HFFc6 (cell line): ENCODE results near the gene LYRM1. TPM values are rescaled to one million over a fixed set of nuclear protein-coding genes. Genes with fewer than 3 reads are reported as not detected.

Experiments used
- DNase-seq: peaks from one replicate; pipeline ENCODE4 v3.0.0-alpha.2; 2018
- H3K27ac Mint-ChIP-seq: 2 replicates; pipeline ENCODE4 v1.8.0; 2020; ENCODE audit warnings: mild to moderate bottlenecking, mixed read lengths
- H3K27me3 Mint-ChIP-seq: 2 replicates; pipeline ENCODE4 v1.8.0; 2021; ENCODE audit warnings: mild to moderate bottlenecking, moderate library complexity, mixed read lengths; ENCODE audit not compliant: insufficient read depth
- H3K36me3 Mint-ChIP-seq: 2 replicates; pipeline ENCODE4 v1.8.0; 2021; ENCODE audit warnings: low read depth, mixed read lengths
- H3K4me1 Mint-ChIP-seq: 2 replicates; pipeline ENCODE4 v1.8.0; 2020; ENCODE audit warnings: low read depth, mixed read lengths
- H3K4me3 Mint-ChIP-seq: 2 replicates; pipeline ENCODE4 v1.8.0; 2020; ENCODE audit warnings: mild to moderate bottlenecking, moderate library complexity, mixed read lengths
- H3K9me3 Mint-ChIP-seq: 2 replicates; pipeline ENCODE4 v1.8.0; 2020; ENCODE audit warnings: mild to moderate bottlenecking, mixed read lengths
- CTCF ChIP-seq: fragments of 200-600 bp; sonication (generic); IDR thresholded peaks from 2 replicates; pipeline ENCODE4 v1.5.0; 2021; ENCODE audit warnings: antibody characterized with exemption, mild to moderate bottlenecking
- total RNA-seq, 6 experiments: library from RNA; stranded (reverse); fragmentation: NEBNext Ultra II Directional; extraction: Animal tissue kit (Norgen Biotek cat#: 25700); gene quantifications; 2 replicates in 1 of 6; 3 replicates in 5 of 6; pipeline ENCODE4 v1.2.3, GENCODE V29; 2021

LYRM1 gene
- total RNA-seq, 6 experiments from 2014 or later: 22.2 to 28.4 (median 25.8) TPM

GRCh38 chr16:20873331-20873730 is 27.2 kb upstream of the LYRM1 start:
- Mint-ChIP-seq H3K4me1 (peaks cover 90% of the 10 kb centered on the region), H3K9me3 (no peaks in the 10 kb centered on the region), H3K4me3 (no peak overlapping the region), H3K27ac (no peak overlapping the region), H3K27me3 (peaks cover 2% of the 10 kb centered on the region; the same call in 1 of the 2 replicates), H3K36me3 (peaks cover 30% of the 10 kb centered on the region)
- no peak for TF ChIP-seq CTCF
- DNase-seq: no peak

- Mint-ChIP-seq H3K27ac (0 out of 2 replicates have a peak overlapping the region, but pooled peaks have one; percentile 21), H3K4me1 (peaks cover 90% of the 10 kb centered on the region)
- no peak for TF ChIP-seq CTCF
Observed at GRCh38 chr16:20874088-20874581, 26.4 kb upstream of the LYRM1 start.

GRCh38 chr16:20875355-20875650 is 25.3 kb upstream of the LYRM1 start:
- H3K4me3 Mint-ChIP-seq: no peak overlapping the region
- no peak for TF ChIP-seq CTCF
- no peak for DNase-seq
- H3K9me3 Mint-ChIP-seq: no peaks in the 10 kb centered on the region
- H3K27ac Mint-ChIP-seq: 0 out of 2 replicates have a peak overlapping the region, but pooled peaks have one; percentile 6
- H3K27me3 Mint-ChIP-seq: peaks cover 2% of the 10 kb centered on the region; the same call in 1 of the 2 replicates
- H3K4me1 Mint-ChIP-seq: peaks cover 90% of the 10 kb centered on the region
- peaks cover 31% of the 10 kb centered on the region for H3K36me3 Mint-ChIP-seq

More at GRCh38 chr16:20874088-20874581, 26.4 kb upstream of the LYRM1 start:
- no peak overlapping the region for H3K4me3 Mint-ChIP-seq
- H3K36me3 Mint-ChIP-seq: peaks cover 31% of the 10 kb centered on the region
- DNase-seq: no peak
- H3K27me3 Mint-ChIP-seq: peaks cover 2% of the 10 kb centered on the region; the same call in 1 of the 2 replicates
- H3K9me3 Mint-ChIP-seq: no peaks in the 10 kb centered on the region

- H3K27ac Mint-ChIP-seq: peak overlapping the region; percentile 86
- peaks cover 82% of the 10 kb centered on the region for H3K4me1 Mint-ChIP-seq
- no peak for DNase-seq
- no peaks in the 10 kb centered on the region for H3K9me3 Mint-ChIP-seq
- peaks cover 30% of the 10 kb centered on the region for H3K36me3 Mint-ChIP-seq
- no peak for TF ChIP-seq CTCF
- no peaks in the 10 kb centered on the region for H3K27me3 Mint-ChIP-seq
- H3K4me3 Mint-ChIP-seq: peak overlapping the region; percentile 66
Observed at GRCh38 chr16:20878682-20879147, 21.9 kb upstream of the LYRM1 start.

- DNase-seq: peak; percentile 58
- Mint-ChIP-seq H3K4me1 (peaks cover 82% of the 10 kb centered on the region), H3K27me3 (no peaks in the 10 kb centered on the region), H3K9me3 (no peaks in the 10 kb centered on the region), H3K27ac (peak overlapping the region; percentile 86), H3K36me3 (peaks cover 32% of the 10 kb centered on the region), H3K4me3 (peak overlapping the region; percentile 66)
- no peak for TF ChIP-seq CTCF
Observed at GRCh38 chr16:20879175-20880040, 21.2 kb upstream of the LYRM1 start.
